Peyer's patch (tissue), 4 donors: Measurements from ENCODE around the gene HSPB7. TPM values are rescaled to one million over a fixed set of nuclear protein-coding genes. Genes with fewer than 3 reads are reported as not detected.
"Not testable (repeated sequence)": the region's sequence is repeated elsewhere in the genome, so short reads cannot be mapped to it uniquely, and the experiment has no call there.

Source experiments
- DNase-seq, 3 donors: peaks; one replicate each; pipeline ENCODE4 v3.0.0-alpha.2; 2017 to 2019
- H3K27ac ChIP-seq, 4 donors: fragments of 200-600 bp; sonication (generic); one replicate each; pipeline ENCODE4 v1.5.1; 2016 to 2019
- H3K27me3 ChIP-seq, 2 donors: fragments of 200-600 bp; sonication (generic); one replicate each; pipeline ENCODE4 v1.5.1; 2019
- H3K36me3 ChIP-seq, 3 donors: fragments of 200-600 bp; sonication (generic); one replicate each; pipeline ENCODE4 v1.5.1; 2016 to 2019
- H3K4me1 ChIP-seq, 4 donors: fragments of 200-600 bp; sonication (generic); one replicate each; pipeline ENCODE4 v1.5.1; 2016 to 2019
- H3K4me3 ChIP-seq, 4 donors: fragments of 200-600 bp; sonication (generic); 1 replicate in 3 of 4; 2 replicates in 1 of 4; pipeline ENCODE4 v1.5.1; 2016 to 2019; ENCODE audit warnings: mild to moderate bottlenecking in 1 of 4
- H3K9me3 ChIP-seq, 4 donors: fragments of 200-600 bp; sonication (generic); one replicate each; pipeline ENCODE4 v1.5.1; 2016 to 2019; ENCODE audit warnings: mild to moderate bottlenecking in 1 of 4
- CTCF ChIP-seq, 6 experiments: fragments of 450-650 bp in 4 of 6; fragments of 200-600 bp in 2 of 6; sonication (generic) in 1 of 6; IDR thresholded peaks; one replicate each; pipeline ENCODE4 v1.5.1; 2017 to 2019; ENCODE audit warnings: antibody characterized with exemption in 6 of 6, mild to moderate bottlenecking in 3 of 6, moderate library complexity in 1 of 6
- POLR2A ChIP-seq, 2 donors: fragments of 450-650 bp; IDR thresholded peaks; one replicate each; pipeline ENCODE4 v1.5.1; 2017; ENCODE audit warnings: antibody characterized with exemption in 2 of 2, mild to moderate bottlenecking in 2 of 2, moderate library complexity in 2 of 2
- total RNA-seq, 4 donors: library from RNA; depleted of rRNA; stranded (reverse); fragments of >200 nt; gene quantifications; one replicate each; pipeline ENCODE4 v1.1.0, GENCODE V29; 2016

The HSPB7 gene
- total RNA-seq, 4 donors from 2014 or later, result 1.1 to 5.2 (median 1.1) TPM; not detected in 1

GRCh38 chr1:16043521-16043920 lies 25.7 kb upstream of the HSPB7 start, which contains the start of gene CLCNKB:
Gene CLCNKB, plus strand, starts transcription at chr1:16043782. Its CDS starts 711 bp downstream, at chr1:16044493.
- TF ChIP-seq POLR2A (IDR thresholded peaks at IDR 0.05) (no peak), CTCF (IDR thresholded peaks at IDR 0.05) (no peak)
- H3K27ac ChIP-seq, result no peak within 1 kb of the TSS
- H3K4me1 ChIP-seq, result no peaks in the 10 kb centered on the region
- no peaks in the 10 kb centered on the region for H3K27me3 ChIP-seq
- H3K4me3 ChIP-seq, result no peak within 1 kb of the TSS
- no peaks in the 10 kb centered on the region for H3K9me3 ChIP-seq
- no peaks in the 10 kb centered on the region for H3K36me3 ChIP-seq
- DNase-seq, result no peak

DNA sequence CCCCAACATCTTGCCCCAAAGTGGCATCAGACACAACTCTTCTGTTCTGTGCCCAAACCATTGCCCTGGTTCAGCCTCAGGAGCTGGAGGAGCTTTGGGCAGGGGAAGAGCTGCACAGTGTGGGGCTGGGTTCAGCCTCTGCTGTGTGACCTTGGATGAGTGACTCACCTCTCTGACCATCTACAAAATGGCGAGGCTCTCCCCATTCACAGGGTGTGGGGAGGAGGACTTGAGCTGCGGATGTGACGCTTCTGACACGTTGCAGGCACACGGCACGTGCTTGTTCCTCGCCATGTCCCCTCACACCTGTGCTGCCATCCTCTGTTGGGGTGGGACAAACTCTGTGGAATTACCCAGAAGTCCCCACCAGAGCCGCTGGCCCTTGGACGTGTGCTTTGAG lies 24.8 kb upstream of the HSPB7 start:
- H3K9me3 ChIP-seq, H3K36me3 ChIP-seq, H3K4me3 ChIP-seq, H3K27ac ChIP-seq, DNase-seq, H3K4me1 ChIP-seq, H3K27me3 ChIP-seq: not testable (repeated sequence)

GRCh38 chr1:16042096-16042495 lies 24.3 kb upstream of the HSPB7 start:
- H3K27ac ChIP-seq, result no peak overlapping the region
- DNase-seq, result no peak
- no peaks in the 10 kb centered on the region for H3K9me3 ChIP-seq
- H3K4me1 ChIP-seq, result no peaks in the 10 kb centered on the region
- H3K36me3 ChIP-seq, result no peaks in the 10 kb centered on the region
- H3K27me3 ChIP-seq, result no peaks in the 10 kb centered on the region
- TF ChIP-seq CTCF (IDR thresholded peaks at IDR 0.05) (no peak), POLR2A (IDR thresholded peaks at IDR 0.05) (no peak)
- H3K4me3 ChIP-seq, result no peak overlapping the region

DNA sequence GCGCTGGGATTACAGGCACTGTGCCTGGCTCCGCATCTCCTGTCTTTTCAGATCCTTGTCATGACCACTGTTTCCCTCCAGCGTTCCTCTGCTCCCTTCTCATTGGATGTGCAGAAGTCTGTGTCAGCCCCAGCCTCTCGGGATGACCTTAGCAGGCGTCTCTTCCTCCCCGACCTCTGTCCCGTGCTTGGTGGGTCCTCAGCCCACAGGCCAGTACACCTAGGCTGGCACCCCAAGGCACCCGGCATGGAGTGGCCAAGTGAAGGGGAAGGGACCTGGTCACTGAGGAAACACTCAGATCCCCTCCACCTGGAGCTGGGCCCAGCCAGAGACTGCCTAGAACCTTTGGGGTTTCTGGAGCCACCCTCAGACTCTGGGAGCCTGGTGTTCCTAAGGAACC lies 23.4 kb upstream of the HSPB7 start:
- Histone ChIP-seq H3K27me3 (no peaks in the 10 kb centered on the region), H3K36me3 (no peaks in the 10 kb centered on the region), H3K4me1 (no peaks in the 10 kb centered on the region), H3K9me3 (no peaks in the 10 kb centered on the region), H3K4me3 (no peak overlapping the region), H3K27ac (no peak overlapping the region)
- TF ChIP-seq CTCF (IDR thresholded peaks at IDR 0.05) (no peak), POLR2A (IDR thresholded peaks at IDR 0.05) (no peak)
- DNase-seq, result no peak

DNA sequence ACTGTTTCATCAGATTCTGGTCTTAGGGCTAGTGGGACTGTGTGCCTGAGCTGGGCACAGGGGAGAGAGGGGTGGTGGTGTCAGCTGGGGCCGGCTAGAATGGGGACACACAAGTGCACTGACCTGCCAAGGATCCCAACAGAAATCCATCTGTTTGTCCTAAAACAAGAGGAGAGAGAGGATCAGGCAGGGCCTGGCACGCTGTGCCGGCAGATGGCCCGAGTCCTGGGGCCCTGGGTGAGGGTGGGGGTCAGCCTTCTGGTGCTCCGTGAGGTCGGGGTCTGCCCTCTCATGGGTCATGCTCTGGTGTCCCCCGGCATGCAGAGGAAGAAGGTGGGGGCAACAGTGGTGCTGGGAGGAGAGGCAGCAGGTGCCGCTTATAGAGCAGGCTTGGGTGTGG lies 22.0 kb upstream of the HSPB7 start:
- not testable (repeated sequence) for H3K4me3 ChIP-seq, H3K27me3 ChIP-seq, H3K9me3 ChIP-seq, DNase-seq, H3K27ac ChIP-seq, H3K36me3 ChIP-seq, H3K4me1 ChIP-seq

- H3K27me3 ChIP-seq, result no peaks in the 10 kb centered on the region
- H3K9me3 ChIP-seq, result no peaks in the 10 kb centered on the region
- peak in 1 of 3 donors; percentile 55 for DNase-seq
- TF ChIP-seq POLR2A (IDR thresholded peaks at IDR 0.05) (no peak), CTCF (IDR thresholded peaks at IDR 0.05) (no peak)
- H3K27ac ChIP-seq, result no peak overlapping the region
- no peaks in the 10 kb centered on the region for H3K4me1 ChIP-seq
- no peak overlapping the region for H3K4me3 ChIP-seq
- H3K36me3 ChIP-seq, result no peaks in the 10 kb centered on the region
These were observed 20.7 kb upstream of the HSPB7 start for GRCh38 chr1:16038620-16038912.

DNA sequence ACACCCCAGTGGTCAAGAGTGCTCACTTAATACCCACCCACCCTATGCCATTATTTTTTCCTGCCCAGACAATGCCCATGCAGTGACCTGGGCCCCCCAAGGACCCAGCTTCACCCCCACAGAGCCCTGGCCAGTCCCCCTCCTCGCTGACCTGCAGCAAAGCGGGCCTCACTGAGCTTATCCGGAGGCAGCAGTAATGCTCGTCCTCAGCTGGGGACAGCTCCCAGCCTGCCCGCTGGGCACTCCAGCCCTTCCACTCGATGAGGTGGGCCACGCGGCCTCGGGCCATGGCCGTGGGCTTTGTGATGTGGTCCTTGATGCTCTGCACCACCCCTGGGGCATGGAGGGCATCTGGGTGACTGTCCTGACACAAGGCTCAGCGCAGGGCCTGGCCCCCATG lies 18.6 kb upstream of the HSPB7 start:
- not testable (repeated sequence) for H3K27me3 ChIP-seq, H3K4me3 ChIP-seq, H3K9me3 ChIP-seq, H3K27ac ChIP-seq, H3K4me1 ChIP-seq, DNase-seq, H3K36me3 ChIP-seq

DNA sequence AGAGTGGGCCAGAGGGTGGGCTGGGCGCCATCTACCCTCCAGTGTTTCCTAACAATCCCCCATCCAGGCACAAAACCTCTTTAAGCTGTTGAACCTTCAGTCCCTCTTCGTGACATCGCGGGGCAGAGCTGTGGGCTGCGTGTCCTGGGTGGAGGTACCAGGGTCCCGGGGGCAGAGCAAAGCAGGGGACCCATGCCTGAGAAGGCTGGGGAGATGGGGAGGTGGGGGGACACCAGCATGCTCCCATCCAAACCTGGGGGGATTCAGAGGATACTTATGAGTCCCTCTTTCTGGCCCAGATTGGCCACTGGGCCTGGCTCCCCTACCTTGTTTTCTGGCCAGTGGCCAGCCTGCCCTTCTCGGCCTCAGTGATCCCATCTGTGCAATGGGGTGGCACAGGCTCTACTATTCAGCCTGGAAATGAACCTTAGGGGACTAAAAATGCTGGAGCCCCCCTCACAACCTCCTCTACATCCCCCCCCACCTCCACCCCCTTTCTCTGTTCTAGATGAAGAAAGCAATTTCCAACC lies 15.3 kb upstream of the HSPB7 start:
- not testable (repeated sequence) for H3K4me3 ChIP-seq, H3K36me3 ChIP-seq, H3K27me3 ChIP-seq, H3K9me3 ChIP-seq, H3K4me1 ChIP-seq, DNase-seq, H3K27ac ChIP-seq
